Retinal pigment epithelial cell (primary cell): Measurements from ENCODE around the gene CROCC2.

Source experiments
- DNase-seq: peaks from one replicate; pipeline ENCODE4 v3.0.0-alpha.2; 2010; ENCODE audit warnings: low read depth
- H3K4me3 ChIP-seq: 2 replicates; pipeline ENCODE4 v1.5.1; 2011; ENCODE audit warnings: mild to moderate bottlenecking, low read length, control low read depth, moderate library complexity
- CTCF ChIP-seq: conservative IDR thresholded peaks from 2 replicates; pipeline ENCODE4 v1.5.1; 2011; ENCODE audit warnings: low read depth, low read length, control low read depth, inconsistent platforms

The CROCC2 gene

GRCh38 chr2:240865391-240865790 is 40.7 kb upstream of the CROCC2 start:
- no peak overlapping the region for H3K4me3 ChIP-seq
- DNase-seq: no peak
- no peak for TF ChIP-seq CTCF

DNA sequence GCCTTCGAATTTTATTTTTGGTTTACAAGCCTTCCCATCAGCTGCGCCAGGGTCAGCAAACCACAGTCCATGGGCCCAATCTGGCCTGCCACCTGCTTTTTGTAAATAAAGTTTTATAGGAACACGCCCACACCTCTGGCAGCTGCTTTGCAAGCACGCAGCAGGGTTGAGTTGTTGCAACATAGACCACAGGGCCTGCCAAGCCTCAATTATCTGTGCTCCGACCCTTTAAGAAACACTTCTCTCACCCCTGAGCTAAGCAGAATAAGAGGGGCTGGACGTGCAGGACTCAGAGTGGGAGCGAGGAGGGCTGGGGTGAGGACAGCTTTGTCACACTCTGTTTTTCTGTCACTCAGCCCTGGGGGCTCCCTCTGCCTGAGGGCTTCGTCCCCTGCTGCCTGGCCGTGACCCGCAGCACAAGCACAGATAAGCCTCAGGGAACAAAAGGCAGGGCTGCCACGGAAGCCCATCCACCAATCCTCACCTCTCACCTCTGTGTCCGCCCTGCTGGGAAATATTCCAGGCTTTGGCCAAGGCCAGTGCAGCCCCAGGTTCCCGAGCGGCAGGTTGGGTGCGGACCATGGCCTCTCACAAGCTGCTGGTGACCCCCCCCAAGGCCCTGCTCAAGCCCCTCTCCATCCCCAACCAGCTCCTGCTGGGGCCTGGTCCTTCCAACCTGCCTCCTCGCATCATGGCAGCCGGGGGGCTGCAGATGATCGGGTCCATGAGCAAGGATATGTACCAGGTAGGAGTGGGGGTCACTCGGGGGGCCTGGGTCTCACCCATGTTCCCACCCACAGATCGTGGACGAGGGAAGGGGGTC is 37.6 kb upstream of the CROCC2 start, which contains the start of gene AGXT:
Gene AGXT, plus strand, starts transcription at position 539 of the 823 bp plus-strand sequence. Its CDS starts 42 bp downstream, at position 581.
- no peak for DNase-seq

DNA sequence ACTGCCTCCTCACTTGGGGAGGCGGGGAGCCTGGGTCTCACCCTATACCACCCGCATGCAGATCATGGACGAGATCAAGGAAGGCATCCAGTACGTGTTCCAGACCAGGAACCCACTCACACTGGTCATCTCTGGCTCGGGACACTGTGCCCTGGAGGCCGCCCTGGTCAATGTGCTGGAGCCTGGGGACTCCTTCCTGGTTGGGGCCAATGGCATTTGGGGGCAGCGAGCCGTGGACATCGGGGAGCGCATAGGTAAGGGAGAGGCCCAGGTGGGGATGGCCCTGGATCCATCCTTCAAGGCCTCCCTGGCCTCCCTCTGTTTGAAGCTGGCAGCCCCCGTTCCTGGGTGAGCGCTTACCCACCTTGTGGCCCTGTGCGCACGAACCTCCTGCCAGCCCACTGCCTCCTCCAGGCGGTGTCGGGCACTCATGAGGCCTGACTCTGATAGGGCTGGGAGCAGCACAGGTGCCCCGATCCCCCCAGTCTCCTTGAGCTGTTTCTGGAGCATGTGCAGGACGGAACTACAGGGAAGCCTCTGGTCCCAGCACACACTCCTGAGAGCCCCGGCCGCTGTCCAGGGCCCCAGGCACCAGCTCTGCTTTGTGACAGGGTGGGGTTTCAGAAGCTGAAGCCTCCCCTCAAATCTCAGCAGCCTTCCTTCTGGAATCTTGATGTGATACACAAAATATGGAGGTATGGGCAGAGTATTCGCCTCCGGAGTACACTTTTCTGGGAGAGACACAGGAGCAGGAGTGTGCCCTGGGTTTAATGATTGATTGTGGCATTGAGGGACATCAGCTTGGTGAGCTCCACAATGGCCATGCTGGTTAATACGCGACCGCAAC is 36.8 kb upstream of the CROCC2 start:
- no peak for DNase-seq
- TF ChIP-seq CTCF: no peak
- H3K4me3 ChIP-seq: no peak overlapping the region

More for the DNA sequence above, 37.6 kb upstream of the CROCC2 start, which contains the start of gene AGXT:
- H3K4me3 ChIP-seq: no peak within 1 kb of the TSS
- no peak for TF ChIP-seq CTCF

DNA sequence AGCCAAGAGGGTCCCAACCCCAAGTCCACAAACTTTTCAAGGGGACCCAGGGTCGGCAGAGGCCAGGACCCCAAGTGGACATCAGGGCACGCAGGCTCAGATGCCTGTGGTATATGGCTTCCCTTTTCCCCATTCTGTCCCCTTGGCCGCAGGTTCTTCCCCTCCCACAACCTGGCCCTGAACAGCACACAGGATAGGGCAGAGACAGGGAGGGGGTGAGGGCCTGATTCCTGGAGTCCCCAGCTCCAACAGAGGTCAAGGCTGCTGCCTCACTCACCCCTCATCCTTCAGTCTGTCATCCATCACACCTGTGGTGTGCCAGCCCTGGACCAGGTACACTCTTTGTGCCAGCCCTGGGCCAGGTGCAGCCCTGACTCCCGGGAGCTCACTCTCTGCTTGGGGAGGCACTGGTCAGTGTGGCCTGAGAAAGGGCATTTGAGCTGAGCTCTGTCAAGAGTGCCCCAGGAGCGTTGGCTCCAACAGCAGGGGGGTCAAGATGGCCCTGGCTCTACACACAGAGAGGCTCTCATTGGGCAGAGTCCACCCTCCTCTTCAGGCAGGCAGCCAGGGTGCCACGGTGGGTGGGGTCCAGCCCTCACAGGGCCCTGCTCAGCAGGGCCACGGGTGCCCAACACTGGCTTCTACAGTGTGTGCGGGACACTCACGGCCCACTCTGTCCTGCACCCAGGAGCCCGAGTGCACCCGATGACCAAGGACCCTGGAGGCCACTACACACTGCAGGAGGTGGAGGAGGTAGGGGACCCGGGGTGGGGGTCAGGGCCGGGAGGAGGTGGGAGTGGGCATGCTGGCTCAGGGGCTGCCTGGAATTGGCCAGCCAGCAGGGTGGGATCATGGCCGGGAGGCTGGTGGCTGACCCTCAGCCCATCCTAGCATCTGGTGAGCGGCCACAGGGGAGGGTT is 35.9 kb upstream of the CROCC2 start:
- no peak overlapping the region for H3K4me3 ChIP-seq
- no peak for DNase-seq
- TF ChIP-seq CTCF: no peak

GRCh38 chr2:240871071-240871958 is 34.8 kb upstream of the CROCC2 start:
- no peak for DNase-seq
- TF ChIP-seq CTCF: no peak
- H3K4me3 ChIP-seq: no peak overlapping the region
